Osteoblast (primary cell): ENCODE results near the gene PTPN14. TPM values are rescaled to one million over a fixed set of nuclear protein-coding genes. Genes with fewer than 3 reads are reported as not detected.

ENCODE experiments used
- DNase-seq: peaks from one replicate; pipeline ENCODE4 v3.0.0; 2011; ENCODE audit warnings: low spot score, mixed read lengths; ENCODE audit not compliant: insufficient read length; ENCODE audit errors: missing footprints
- H2AFZ ChIP-seq: 2 replicates; pipeline ENCODE4 v1.6.0; 2011; ENCODE audit warnings: mild to moderate bottlenecking, low read length
- H3K27ac ChIP-seq: 2 replicates; pipeline ENCODE4 v1.5.1; 2011; ENCODE audit warnings: mild to moderate bottlenecking, low read depth, low read length, moderate library complexity
- H3K27me3 ChIP-seq: 2 replicates; pipeline ENCODE4 v1.6.0; 2012; ENCODE audit warnings: mild to moderate bottlenecking, control low read depth, inconsistent platforms, low read length, moderate library complexity; ENCODE audit not compliant: insufficient read depth
- H3K36me3 ChIP-seq: 2 replicates; pipeline ENCODE4 v1.5.1; 2011; ENCODE audit warnings: mild to moderate bottlenecking, low read length, control low read depth, moderate library complexity; ENCODE audit not compliant: insufficient read depth
- H3K4me1 ChIP-seq: 2 replicates; pipeline ENCODE4 v1.5.1; 2011; ENCODE audit warnings: mild to moderate bottlenecking, low read length, control low read depth, moderate library complexity; ENCODE audit not compliant: insufficient read depth
- H3K4me2 ChIP-seq: 2 replicates; pipeline ENCODE4 v1.6.0; 2011; ENCODE audit warnings: mild to moderate bottlenecking, low read length; ENCODE audit not compliant: insufficient read depth
- H3K4me3 ChIP-seq: fragments of 200-600 bp; sonication (generic); 3 replicates; pipeline ENCODE4 v1.5.1; 2012; ENCODE audit warnings: mild to moderate bottlenecking, low read length, inconsistent platforms; ENCODE audit not compliant: insufficient read depth
- H3K79me2 ChIP-seq: 2 replicates; pipeline ENCODE4 v1.6.0; 2012; ENCODE audit warnings: mild to moderate bottlenecking, low read length, control low read depth, inconsistent platforms; ENCODE audit not compliant: insufficient read depth
- H3K9me3 ChIP-seq: 2 replicates; pipeline ENCODE4 v1.5.1; 2011; ENCODE audit warnings: low read depth, low read length, control low read depth
- H4K20me1 ChIP-seq: 2 replicates; pipeline ENCODE4 v1.6.0; 2012; ENCODE audit warnings: mild to moderate bottlenecking, low read length, control low read depth; ENCODE audit not compliant: insufficient read depth
- total RNA-seq: library from RNA; depleted of rRNA; stranded (reverse); fragments of >200 nt; gene quantifications from 2 replicates; pipeline ENCODE4 v1.2.3, GENCODE V29; 2012
- TF ChIP-seq, protein P1 (sequence below): IDR thresholded peaks from 2 replicates; pipeline ENCODE4 v1.5.1; 2011; ENCODE audit warnings: mild to moderate bottlenecking, low read depth, low read length, moderate library complexity; ENCODE audit errors: extremely low read depth

PTPN14 gene
- total RNA-seq, 1 donor, result 131 TPM

DNA sequence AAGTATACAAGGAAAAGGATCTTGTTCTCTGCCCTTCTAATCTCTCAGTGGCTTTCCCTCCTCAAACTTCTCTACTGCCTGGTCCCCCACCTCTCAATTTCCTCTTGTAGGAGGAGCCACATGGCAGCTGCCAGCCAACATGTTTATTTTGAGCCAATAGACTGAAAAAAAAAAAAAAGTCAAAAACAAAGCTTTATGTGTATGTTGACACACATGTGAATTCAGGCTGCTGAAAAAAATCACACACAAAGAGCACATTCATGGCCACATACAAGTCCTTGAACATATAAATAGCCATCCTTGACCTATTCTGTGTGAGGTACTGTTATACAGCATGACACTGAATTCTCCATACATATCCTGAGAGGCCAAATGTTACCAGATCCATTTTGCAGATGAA, 3.7 kb downstream of the PTPN14 start:
- peaks cover 90% of the 10 kb centered on the region for H3K79me2 ChIP-seq
- H3K4me1 ChIP-seq, result peaks cover 34% of the 10 kb centered on the region
- peaks cover 77% of the 10 kb centered on the region for H4K20me1 ChIP-seq
- H3K4me3 ChIP-seq, result peak overlapping the region; percentile 94
- no peaks in the 10 kb centered on the region for H3K9me3 ChIP-seq
- peak overlapping the region; percentile 89 for H3K4me2 ChIP-seq
- no peak overlapping the region for H3K27ac ChIP-seq
- DNase-seq, result no peak
- H3K36me3 ChIP-seq, result peaks cover 22% of the 10 kb centered on the region
- no peak overlapping the region for H2AFZ ChIP-seq
- H3K27me3 ChIP-seq, result no peaks in the 10 kb centered on the region
- TF ChIP-seq, protein P1, sequence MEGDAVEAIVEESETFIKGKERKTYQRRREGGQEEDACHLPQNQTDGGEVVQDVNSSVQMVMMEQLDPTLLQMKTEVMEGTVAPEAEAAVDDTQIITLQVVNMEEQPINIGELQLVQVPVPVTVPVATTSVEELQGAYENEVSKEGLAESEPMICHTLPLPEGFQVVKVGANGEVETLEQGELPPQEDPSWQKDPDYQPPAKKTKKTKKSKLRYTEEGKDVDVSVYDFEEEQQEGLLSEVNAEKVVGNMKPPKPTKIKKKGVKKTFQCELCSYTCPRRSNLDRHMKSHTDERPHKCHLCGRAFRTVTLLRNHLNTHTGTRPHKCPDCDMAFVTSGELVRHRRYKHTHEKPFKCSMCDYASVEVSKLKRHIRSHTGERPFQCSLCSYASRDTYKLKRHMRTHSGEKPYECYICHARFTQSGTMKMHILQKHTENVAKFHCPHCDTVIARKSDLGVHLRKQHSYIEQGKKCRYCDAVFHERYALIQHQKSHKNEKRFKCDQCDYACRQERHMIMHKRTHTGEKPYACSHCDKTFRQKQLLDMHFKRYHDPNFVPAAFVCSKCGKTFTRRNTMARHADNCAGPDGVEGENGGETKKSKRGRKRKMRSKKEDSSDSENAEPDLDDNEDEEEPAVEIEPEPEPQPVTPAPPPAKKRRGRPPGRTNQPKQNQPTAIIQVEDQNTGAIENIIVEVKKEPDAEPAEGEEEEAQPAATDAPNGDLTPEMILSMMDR, result no peak

DNA sequence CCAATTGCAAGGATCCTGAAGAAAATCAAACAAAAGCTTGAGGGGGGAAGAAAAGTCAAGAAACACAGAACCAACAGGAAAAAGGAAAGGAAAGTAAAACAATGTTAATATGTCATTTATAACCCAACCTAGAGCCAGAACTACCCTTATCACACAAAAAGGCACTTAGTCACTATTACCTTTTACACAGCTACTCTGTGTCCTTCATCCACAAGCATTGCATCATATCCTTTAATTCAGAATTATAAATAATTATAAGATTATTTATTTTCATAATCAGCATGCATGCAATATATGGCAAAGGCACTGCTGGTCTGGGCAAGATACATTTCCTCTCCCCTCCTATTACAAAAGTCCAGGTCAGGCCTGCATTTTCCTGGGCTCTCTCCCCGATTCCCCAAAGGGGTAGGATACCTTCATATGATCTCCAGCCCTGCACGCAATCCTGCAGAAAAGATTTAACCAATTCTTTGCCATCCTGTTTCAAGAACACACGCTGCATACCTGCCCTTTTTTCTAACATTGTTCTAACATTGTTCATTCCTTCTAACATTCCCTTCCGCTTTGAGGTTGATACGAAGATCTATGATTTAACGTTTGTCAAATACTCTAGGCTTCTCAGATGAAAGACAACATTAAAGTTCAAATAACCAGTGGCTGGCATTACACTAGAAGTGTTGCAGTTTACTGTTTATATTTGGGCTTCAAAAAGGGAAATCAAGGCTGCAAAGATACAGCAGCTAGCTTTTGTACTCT, 4.3 kb downstream of the PTPN14 start:
- H4K20me1 ChIP-seq, result peaks cover 84% of the 10 kb centered on the region
- no peaks in the 10 kb centered on the region for H3K27me3 ChIP-seq
- H3K4me3 ChIP-seq, result peak overlapping the region; percentile 4
- peaks cover 27% of the 10 kb centered on the region for H3K36me3 ChIP-seq
- H3K4me2 ChIP-seq, result peak overlapping the region; percentile 89
- no peaks in the 10 kb centered on the region for H3K9me3 ChIP-seq
- no peak overlapping the region for H3K27ac ChIP-seq
- peaks cover 96% of the 10 kb centered on the region for H3K79me2 ChIP-seq
- TF ChIP-seq, protein P1, result no peak
- peaks cover 35% of the 10 kb centered on the region for H3K4me1 ChIP-seq
- DNase-seq, result no peak
- no peak overlapping the region for H2AFZ ChIP-seq

DNA sequence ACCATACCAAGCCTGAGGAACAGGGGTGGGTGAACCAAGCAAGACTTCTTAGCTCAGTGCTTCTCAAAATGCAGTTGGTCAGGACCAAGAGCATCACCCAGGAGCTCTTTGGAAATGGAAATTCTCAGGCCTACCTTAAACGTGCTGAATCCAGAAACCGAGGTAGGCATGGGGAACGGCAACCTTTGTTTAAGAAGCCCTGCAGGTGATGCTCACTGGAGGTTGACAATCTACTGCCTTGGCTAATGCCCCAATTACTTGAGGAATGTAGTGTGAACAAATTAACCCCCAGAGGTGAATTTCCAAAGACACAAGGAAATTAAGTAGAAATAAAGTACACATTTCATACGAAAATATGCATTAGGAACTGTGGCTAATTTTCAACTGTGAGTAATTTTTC, 5.3 kb downstream of the PTPN14 start:
- DNase-seq, result no peak
- no peaks in the 10 kb centered on the region for H3K9me3 ChIP-seq
- H3K4me2 ChIP-seq, result peak overlapping the region; percentile 17
- H3K4me3 ChIP-seq, result no peak overlapping the region
- TF ChIP-seq, protein P1, result no peak
- H3K4me1 ChIP-seq, result peaks cover 45% of the 10 kb centered on the region
- peaks cover 100% of the 10 kb centered on the region for H3K79me2 ChIP-seq
- H2AFZ ChIP-seq, result no peak overlapping the region
- no peaks in the 10 kb centered on the region for H3K27me3 ChIP-seq
- no peak overlapping the region for H3K27ac ChIP-seq
- H3K36me3 ChIP-seq, result peaks cover 32% of the 10 kb centered on the region
- peaks cover 94% of the 10 kb centered on the region for H4K20me1 ChIP-seq

DNA sequence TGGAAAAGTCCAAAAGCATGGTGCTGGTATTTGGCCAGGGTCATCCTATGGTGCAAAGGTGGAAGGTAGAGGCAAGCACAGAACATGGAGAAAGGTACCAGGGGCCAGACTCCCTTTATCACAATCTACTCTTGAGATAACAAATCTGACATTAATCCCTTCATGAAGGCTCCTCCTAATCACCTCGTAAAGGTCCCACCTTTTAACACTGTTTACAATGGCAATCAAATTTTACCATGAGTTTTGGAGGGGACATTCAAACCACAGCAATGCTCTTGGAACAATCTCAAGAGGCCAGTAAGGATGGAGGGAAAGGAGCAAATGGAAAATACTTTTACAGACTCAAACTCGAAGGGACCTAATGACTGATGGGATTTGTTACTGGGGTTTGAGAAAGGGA, 6.1 kb downstream of the PTPN14 start:
- Histone ChIP-seq H3K79me2 (peaks cover 100% of the 10 kb centered on the region), H3K36me3 (peaks cover 32% of the 10 kb centered on the region), H3K4me1 (peaks cover 52% of the 10 kb centered on the region), H3K4me3 (no peak overlapping the region), H4K20me1 (peaks cover 97% of the 10 kb centered on the region), H3K4me2 (no peak overlapping the region), H3K9me3 (no peaks in the 10 kb centered on the region), H3K27ac (no peak overlapping the region), H2AFZ (no peak overlapping the region), H3K27me3 (no peaks in the 10 kb centered on the region)
- TF ChIP-seq, protein P1, result no peak
- no peak for DNase-seq
